Retina (tissue), 1 donor: ENCODE measurements around the gene GRIK4.

Experiments
- DNase-seq: peaks from one replicate; pipeline ENCODE4 v3.0.0-alpha.2; 2016

The GRIK4 gene

GRCh38 chr11:120938260-120938659, 426.7 kb downstream of the GRIK4 start:
- no peak for DNase-seq

- DNase-seq = no peak
Measured at GRCh38 chr11:120940160-120940848, 428.8 kb downstream of the GRIK4 start.

- DNase-seq = no peak
Measured at GRCh38 chr11:120941000-120941399, 429.5 kb downstream of the GRIK4 start.

GRCh38 chr11:120942701-120943100, 431.2 kb downstream of the GRIK4 start:
- DNase-seq = no peak

- DNase-seq = no peak
Measured at GRCh38 chr11:120945042-120945441, 433.5 kb downstream of the GRIK4 start.

- DNase-seq = no peak
Measured at GRCh38 chr11:120950880-120951279, 439.3 kb downstream of the GRIK4 start.

- DNase-seq = peak; percentile 86
Measured at GRCh38 chr11:120952461-120953434, 441.2 kb downstream of the GRIK4 start.

GRCh38 chr11:120954381-120954780, 442.8 kb downstream of the GRIK4 start:
- no peak for DNase-seq

GRCh38 chr11:120956710-120957495, 445.4 kb downstream of the GRIK4 start:
- no peak for DNase-seq

- DNase-seq = no peak
Measured at GRCh38 chr11:120958185-120958584, 446.6 kb downstream of the GRIK4 start.

GRCh38 chr11:120959189-120959588, 447.6 kb downstream of the GRIK4 start:
- no peak for DNase-seq

- DNase-seq = no peak
Measured at GRCh38 chr11:120964857-120965256, 453.3 kb downstream of the GRIK4 start.

- DNase-seq = no peak
Measured at GRCh38 chr11:120966840-120967239, 455.3 kb downstream of the GRIK4 start.

- DNase-seq = no peak
Measured at GRCh38 chr11:120969993-120970392, 458.4 kb downstream of the GRIK4 start.

- no peak for DNase-seq
Measured at GRCh38 chr11:120971825-120972224, 460.3 kb downstream of the GRIK4 start.

GRCh38 chr11:120972621-120973020, 461.1 kb downstream of the GRIK4 start:
- DNase-seq = no peak

- DNase-seq = no peak
Measured at GRCh38 chr11:120973501-120973900, 462.0 kb downstream of the GRIK4 start.

- DNase-seq = no peak
Measured at GRCh38 chr11:120974466-120974865, 462.9 kb downstream of the GRIK4 start.

GRCh38 chr11:120974965-120975364, 463.4 kb downstream of the GRIK4 start:
- no peak for DNase-seq

- DNase-seq = no peak
Measured at GRCh38 chr11:120977266-120978137, 466.0 kb downstream of the GRIK4 start.

GRCh38 chr11:120978701-120979100, 467.2 kb downstream of the GRIK4 start:
- no peak for DNase-seq
